Stimulated activated CD8-positive, alpha-beta memory T cell treated with anti-CD3 and anti-CD28 coated beads, Interleukin-15, amount 100 ng/mL, for 4 hours (primary cell): ENCODE measurements around the gene ASTN1.
"Not testable (repeated sequence)": the region's sequence is repeated elsewhere in the genome, so short reads cannot be mapped to it uniquely, and the experiment has no call there.

Experiments used
- DNase-seq, 2 donors: peaks; one replicate each; pipeline ENCODE4 v3.0.0-alpha.2; 2020; ENCODE audit warnings: low read depth in 2 of 2

Gene ASTN1

GRCh38 chr1:177106614-177107365 is 57.7 kb downstream of the ASTN1 start:
- no peak for DNase-seq

GRCh38 chr1:177106196-177106595 is 58.3 kb downstream of the ASTN1 start:
- DNase-seq: no peak

- no peak for DNase-seq
These were observed 61.3 kb downstream of the ASTN1 start for GRCh38 chr1:177103005-177103852.

GRCh38 chr1:177092001-177092400 is 72.5 kb downstream of the ASTN1 start:
- no peak for DNase-seq

- no peak for DNase-seq
These were observed 73.5 kb downstream of the ASTN1 start for GRCh38 chr1:177091040-177091439.

- no peak for DNase-seq
These were observed 75.5 kb downstream of the ASTN1 start for GRCh38 chr1:177088966-177089365.

- no peak for DNase-seq
These were observed 81.4 kb downstream of the ASTN1 start for GRCh38 chr1:177082855-177083693.

- no peak for DNase-seq
These were observed 83.9 kb downstream of the ASTN1 start for GRCh38 chr1:177080564-177080963.

GRCh38 chr1:177077734-177078499 is 86.6 kb downstream of the ASTN1 start:
- no peak for DNase-seq

GRCh38 chr1:177077006-177077405 is 87.5 kb downstream of the ASTN1 start:
- DNase-seq: no peak

GRCh38 chr1:177074811-177075210 is 89.7 kb downstream of the ASTN1 start:
- not testable (repeated sequence) for DNase-seq

GRCh38 chr1:177069490-177069889 is 95.0 kb downstream of the ASTN1 start:
- no peak for DNase-seq

GRCh38 chr1:177067752-177068410 is 96.6 kb downstream of the ASTN1 start:
- no peak for DNase-seq

GRCh38 chr1:177065430-177065829 is 99.1 kb downstream of the ASTN1 start:
- DNase-seq: no peak

GRCh38 chr1:177063648-177064047 is 100.9 kb downstream of the ASTN1 start:
- DNase-seq: no peak

- DNase-seq: no peak
These were observed 110.0 kb downstream of the ASTN1 start for GRCh38 chr1:177054542-177054941.

- no peak for DNase-seq
These were observed 110.9 kb downstream of the ASTN1 start for GRCh38 chr1:177053648-177054047.

GRCh38 chr1:177048314-177049069 is 116.0 kb downstream of the ASTN1 start:
- DNase-seq: no peak

GRCh38 chr1:177045151-177045550 is 119.4 kb downstream of the ASTN1 start:
- DNase-seq: no peak

- no peak for DNase-seq
These were observed 120.1 kb downstream of the ASTN1 start for GRCh38 chr1:177044390-177044789.
